GM19240 (cell line): Measurements from ENCODE around the gene NUAK2.

ENCODE experiments used
- DNase-seq: peaks from one replicate; pipeline ENCODE4 v3.0.0; 2011; ENCODE audit warnings: low spot score; ENCODE audit not compliant: insufficient read length

Gene NUAK2

GRCh38 chr1:205275916-205276688, 45.4 kb downstream of the NUAK2 start:
- no peak for DNase-seq

GRCh38 chr1:205275133-205275532, 46.4 kb downstream of the NUAK2 start:
- no peak for DNase-seq

GRCh38 chr1:205274041-205274691, 47.4 kb downstream of the NUAK2 start:
- DNase-seq = no peak

GRCh38 chr1:205273551-205273982, 48.0 kb downstream of the NUAK2 start:
- DNase-seq = peak; percentile 97

GRCh38 chr1:205272536-205272935, 49.0 kb downstream of the NUAK2 start:
- DNase-seq = no peak

- no peak for DNase-seq
Observed at GRCh38 chr1:205271745-205272144, 49.8 kb downstream of the NUAK2 start.

- no peak for DNase-seq
Observed at GRCh38 chr1:205271277-205271676, 50.3 kb downstream of the NUAK2 start.

- no peak for DNase-seq
Observed at GRCh38 chr1:205270764-205271163, 50.8 kb downstream of the NUAK2 start.

- DNase-seq = no peak
Observed at GRCh38 chr1:205270271-205270670, 51.3 kb downstream of the NUAK2 start.

- no peak for DNase-seq
Observed at GRCh38 chr1:205269711-205270110, 51.8 kb downstream of the NUAK2 start.

GRCh38 chr1:205268846-205269680, 52.5 kb downstream of the NUAK2 start:
- no peak for DNase-seq

- no peak for DNase-seq
Observed at GRCh38 chr1:205267306-205267902, 54.1 kb downstream of the NUAK2 start.

- DNase-seq = no peak
Observed at GRCh38 chr1:205266611-205267305, 54.8 kb downstream of the NUAK2 start.

GRCh38 chr1:205263580-205264190, 57.9 kb downstream of the NUAK2 start:
- no peak for DNase-seq

GRCh38 chr1:205262731-205263171, 58.8 kb downstream of the NUAK2 start:
- DNase-seq = no peak

- no peak for DNase-seq
Observed at GRCh38 chr1:205261946-205262691, 59.4 kb downstream of the NUAK2 start.

GRCh38 chr1:205260948-205261732, 60.4 kb downstream of the NUAK2 start:
- DNase-seq = no peak

GRCh38 chr1:205259998-205260397, 61.5 kb downstream of the NUAK2 start:
- no peak for DNase-seq

- no peak for DNase-seq
Observed at GRCh38 chr1:205259324-205259832, 62.2 kb downstream of the NUAK2 start.
